ENCODE data around the gene BNIP5.

- TF ChIP-seq CTCF (IDR thresholded peaks at IDR 0.05) (no peak), POLR2AphosphoS5 (IDR thresholded peaks at IDR 0.05) (no peak)
These were observed 45.1 kb upstream of the BNIP5 start for GRCh38 chr6:36381502-36382389.
